Duodenal mucosa (tissue), 2 donors: ENCODE data around the gene ZNF580.

Experiments
- H3K27ac ChIP-seq: one replicate; pipeline ENCODE4 v1.7.0; 2013; ENCODE audit warnings: low read depth, low read length
- H3K27me3 ChIP-seq, 2 donors: one replicate each; pipeline ENCODE4 v1.7.0; 2013; ENCODE audit warnings: low read length in 2 of 2, control low read depth in 1 of 2; ENCODE audit not compliant: insufficient read depth in 2 of 2, control insufficient read depth in 1 of 2
- H3K36me3 ChIP-seq, 2 donors: one replicate each; pipeline ENCODE4 v1.7.0; 2013; ENCODE audit warnings: low read length in 2 of 2, control low read depth in 1 of 2; ENCODE audit not compliant: insufficient read depth in 2 of 2, control insufficient read depth in 1 of 2
- H3K4me1 ChIP-seq, 2 donors: one replicate each; pipeline ENCODE4 v1.7.0; 2013; ENCODE audit warnings: low read length in 2 of 2, control low read depth in 1 of 2; ENCODE audit not compliant: insufficient read depth in 2 of 2, control insufficient read depth in 1 of 2
- H3K4me3 ChIP-seq, 2 donors: one replicate each; pipeline ENCODE4 v1.7.0; 2013; ENCODE audit warnings: low read length in 2 of 2, low read depth in 1 of 2
- H3K9ac ChIP-seq, 2 donors: one replicate each; pipeline ENCODE4 v1.7.0; 2013; ENCODE audit warnings: low read length in 2 of 2, low read depth in 1 of 2
- H3K9me3 ChIP-seq, 2 donors: one replicate each; pipeline ENCODE4 v1.7.0; 2013; ENCODE audit warnings: low read length in 2 of 2, control low read depth in 1 of 2; ENCODE audit not compliant: control insufficient read depth in 1 of 2

ZNF580 gene

DNA sequence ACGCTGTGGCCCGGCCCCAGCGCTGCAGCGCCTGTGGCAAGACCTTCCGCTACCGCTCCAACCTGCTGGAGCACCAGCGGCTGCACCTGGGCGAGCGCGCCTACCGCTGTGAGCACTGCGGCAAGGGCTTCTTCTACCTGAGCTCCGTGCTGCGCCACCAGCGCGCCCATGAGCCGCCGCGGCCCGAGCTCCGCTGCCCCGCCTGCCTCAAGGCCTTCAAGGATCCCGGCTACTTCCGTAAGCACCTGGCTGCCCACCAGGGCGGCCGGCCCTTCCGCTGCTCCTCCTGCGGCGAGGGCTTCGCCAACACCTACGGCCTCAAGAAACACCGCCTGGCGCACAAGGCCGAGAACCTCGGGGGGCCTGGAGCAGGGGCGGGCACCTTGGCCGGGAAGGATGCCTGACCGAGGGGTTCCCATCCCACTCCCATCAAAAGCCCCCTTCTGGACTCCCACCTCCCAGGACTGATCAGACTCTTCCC, 24.4 kb upstream of the ZNF580 start:
- no peak overlapping the region for H3K27ac ChIP-seq
- H3K9ac ChIP-seq = no peak overlapping the region
- H3K4me3 ChIP-seq = no peak overlapping the region
- H3K4me1 ChIP-seq = no peaks in the 10 kb centered on the region
- peaks cover 6 to 26% of the 10 kb centered on the region in 2 donors for H3K36me3 ChIP-seq
- H3K9me3 ChIP-seq = no peaks in the 10 kb centered on the region
- H3K27me3 ChIP-seq = no peaks in the 10 kb centered on the region

DNA sequence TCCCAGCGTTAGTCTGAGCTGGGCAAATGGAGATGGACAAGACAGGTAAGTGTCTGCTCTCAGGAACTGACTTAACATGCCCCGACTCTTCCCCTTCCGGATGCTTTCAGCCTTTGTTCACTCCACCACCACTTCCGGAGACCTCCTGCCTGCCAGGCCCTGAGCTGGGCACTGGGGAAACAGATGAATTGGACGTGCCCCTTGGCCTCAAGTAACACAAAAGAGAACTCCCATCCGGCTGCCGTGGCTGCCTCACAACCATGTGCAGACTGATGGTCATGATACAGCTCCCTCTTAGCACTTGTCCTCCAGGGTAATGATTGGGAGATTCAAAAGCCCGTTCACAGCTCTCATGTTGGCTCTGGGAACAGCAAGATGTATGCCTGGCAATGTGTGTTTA, 23.4 kb upstream of the ZNF580 start:
- H3K4me3 ChIP-seq = no peak overlapping the region
- H3K27ac ChIP-seq = no peak overlapping the region
- H3K9me3 ChIP-seq = no peaks in the 10 kb centered on the region
- peaks cover 6 to 26% of the 10 kb centered on the region in 2 donors for H3K36me3 ChIP-seq
- H3K4me1 ChIP-seq = no peaks in the 10 kb centered on the region
- H3K9ac ChIP-seq = no peak overlapping the region
- no peaks in the 10 kb centered on the region for H3K27me3 ChIP-seq

DNA sequence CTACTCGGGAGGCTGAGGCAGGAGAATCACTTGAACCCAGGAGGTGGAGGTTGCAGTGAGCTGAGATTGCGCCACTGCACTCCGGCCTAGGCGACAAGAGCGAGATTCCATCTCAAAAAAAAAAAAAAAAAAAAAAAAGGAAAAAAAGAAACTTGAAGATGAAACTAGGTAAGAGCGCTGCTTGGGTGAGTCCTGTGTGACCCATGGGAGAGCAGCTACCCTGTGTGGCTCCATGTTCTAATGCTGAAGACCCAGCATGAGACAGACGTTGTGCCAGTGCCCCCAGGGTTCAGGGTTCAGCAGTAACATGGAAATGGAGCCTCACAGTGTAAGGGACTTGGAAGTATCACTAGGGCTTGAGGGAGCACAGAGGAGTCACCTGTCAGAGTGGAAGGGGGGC, 22.4 kb upstream of the ZNF580 start:
- Histone ChIP-seq H3K27ac (no peak overlapping the region), H3K36me3 (peaks cover 6 to 26% of the 10 kb centered on the region in 2 donors)

DNA sequence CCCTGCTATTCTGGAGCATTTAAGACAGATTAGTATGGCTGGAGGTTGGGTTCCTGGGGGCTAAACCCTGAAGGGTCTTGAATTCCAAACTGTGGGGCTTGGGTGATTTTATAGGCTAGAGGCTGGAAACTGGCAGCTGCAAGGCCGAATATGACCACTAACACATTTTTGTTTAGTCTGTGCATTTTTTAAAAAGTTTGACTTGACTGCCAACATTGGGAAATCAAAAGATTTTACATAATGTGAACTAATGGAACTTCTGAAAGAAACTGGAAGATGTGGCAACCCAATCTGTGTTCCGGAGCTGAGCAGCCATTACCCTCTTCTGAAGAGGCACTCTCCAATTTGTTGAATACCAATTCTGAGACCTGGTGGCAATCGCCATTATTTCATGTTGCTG, 21.5 kb upstream of the ZNF580 start:
- H3K4me3 ChIP-seq = no peak overlapping the region
- H3K9me3 ChIP-seq = no peaks in the 10 kb centered on the region
- H3K4me1 ChIP-seq = no peaks in the 10 kb centered on the region
- peaks cover 6 to 26% of the 10 kb centered on the region in 2 donors for H3K36me3 ChIP-seq
- H3K27me3 ChIP-seq = no peaks in the 10 kb centered on the region
- H3K27ac ChIP-seq = no peak overlapping the region
- H3K9ac ChIP-seq = no peak overlapping the region

More for the DNA sequence above, 22.4 kb upstream of the ZNF580 start:
- Histone ChIP-seq H3K9me3 (no peaks in the 10 kb centered on the region), H3K9ac (no peak overlapping the region), H3K4me3 (no peak overlapping the region), H3K27me3 (no peaks in the 10 kb centered on the region), H3K4me1 (no peaks in the 10 kb centered on the region)

DNA sequence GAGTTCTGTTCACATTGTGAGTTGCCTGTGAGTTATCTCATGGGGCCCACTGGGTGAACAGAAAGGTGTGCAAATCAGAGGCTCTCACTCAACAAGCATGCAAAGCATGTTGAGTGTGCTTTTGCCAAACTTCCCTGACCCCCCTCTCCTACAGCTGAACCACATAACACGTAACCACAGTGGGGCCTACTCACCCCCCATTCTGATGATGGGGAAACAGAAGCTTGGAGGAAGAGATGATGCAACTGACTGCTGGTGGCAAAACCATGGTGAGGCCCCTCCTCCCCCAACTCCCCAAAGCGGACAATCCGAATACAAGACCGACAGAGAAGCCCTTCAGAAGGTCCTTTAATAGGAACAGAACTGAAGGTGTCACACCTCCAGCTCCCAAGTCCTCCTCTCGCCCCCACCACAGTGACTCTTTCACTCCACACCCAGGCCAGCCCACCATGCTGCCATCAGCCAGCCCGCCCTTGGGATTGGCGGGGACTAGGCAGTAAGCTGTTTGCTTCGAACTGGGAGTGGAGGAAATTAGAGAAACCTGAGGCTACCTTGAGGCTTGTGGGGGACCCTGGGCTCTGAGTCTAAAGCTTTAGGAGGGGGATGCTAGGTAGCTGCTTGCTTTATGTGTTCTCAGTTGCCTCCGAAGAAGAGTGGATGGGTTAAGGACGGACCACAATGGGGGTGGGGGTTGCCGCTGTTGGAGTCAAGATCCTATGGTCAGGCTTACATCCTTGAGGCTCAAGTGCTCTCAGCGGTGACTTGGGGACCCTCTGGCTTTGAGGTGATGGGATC, 20.2 kb upstream of the ZNF580 start:
- H3K36me3 ChIP-seq = peaks cover 6 to 24% of the 10 kb centered on the region in 2 donors
- no peak overlapping the region for H3K27ac ChIP-seq
- no peak overlapping the region for H3K4me3 ChIP-seq
- no peaks in the 10 kb centered on the region for H3K9me3 ChIP-seq
- no peaks in the 10 kb centered on the region for H3K27me3 ChIP-seq
- H3K9ac ChIP-seq = no peak overlapping the region
- peaks cover 6 to 8% of the 10 kb centered on the region in 2 donors for H3K4me1 ChIP-seq

DNA sequence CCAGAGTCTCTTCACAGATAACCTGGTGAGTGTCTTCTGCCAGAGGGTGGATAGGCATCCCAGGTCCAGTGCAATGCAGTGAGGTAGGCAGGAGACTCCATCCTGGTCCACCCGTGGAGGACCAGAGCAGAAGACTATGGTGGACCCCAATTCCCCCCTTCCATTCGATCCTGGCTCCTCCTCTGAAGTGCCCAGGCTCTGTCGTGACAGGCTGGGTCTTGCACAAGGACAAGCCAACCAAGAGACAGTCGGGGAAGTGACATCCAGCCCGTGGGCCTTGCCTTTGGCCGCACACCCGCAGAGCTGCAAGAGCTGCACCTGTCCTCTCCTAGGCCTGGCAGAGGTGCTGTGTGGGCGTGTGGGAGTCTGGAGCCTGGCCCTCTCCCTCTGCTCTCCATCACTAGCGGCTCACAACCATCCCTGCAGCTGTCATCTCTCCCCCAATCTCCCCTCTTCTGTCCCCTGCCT, 19.6 kb upstream of the ZNF580 start:
- no peak overlapping the region for H3K27ac ChIP-seq
- no peaks in the 10 kb centered on the region for H3K27me3 ChIP-seq
- no peak overlapping the region for H3K4me3 ChIP-seq
- peaks cover 12 to 13% of the 10 kb centered on the region in 2 donors for H3K4me1 ChIP-seq
- no peaks in the 10 kb centered on the region for H3K9me3 ChIP-seq
- no peak overlapping the region for H3K9ac ChIP-seq
- peaks cover 6 to 19% of the 10 kb centered on the region in 2 donors for H3K36me3 ChIP-seq

DNA sequence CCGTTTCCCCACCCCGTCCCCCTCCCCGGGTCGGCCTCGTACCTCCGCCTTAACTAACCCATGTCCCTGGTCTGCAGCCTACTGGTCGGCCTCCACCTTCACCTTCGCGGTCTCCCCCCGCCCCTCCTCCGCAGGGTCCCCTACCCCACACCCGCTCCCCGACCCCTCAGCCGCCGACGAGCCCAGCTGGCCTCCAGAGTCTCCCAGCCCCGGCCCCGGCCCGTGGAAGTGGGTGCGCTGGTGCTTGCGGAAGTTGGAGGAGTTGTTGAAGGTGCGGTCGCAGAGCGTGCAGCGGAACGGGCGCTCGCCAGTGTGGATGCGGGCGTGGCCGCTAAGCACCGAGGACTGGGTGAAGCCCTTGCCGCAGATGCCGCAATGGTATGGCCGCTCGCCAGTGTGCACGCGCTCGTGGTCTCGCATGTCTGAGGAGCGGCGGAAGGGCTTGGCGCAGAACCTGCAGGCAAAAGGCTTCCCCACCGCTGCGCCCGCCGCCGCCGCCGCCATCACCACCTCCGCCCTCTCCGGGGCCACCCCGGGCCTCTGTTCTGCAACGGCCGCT, 19.1 kb upstream of the ZNF580 start:
- no peak overlapping the region for H3K9ac ChIP-seq
- peaks cover 6 to 14% of the 10 kb centered on the region in 2 donors for H3K36me3 ChIP-seq

DNA sequence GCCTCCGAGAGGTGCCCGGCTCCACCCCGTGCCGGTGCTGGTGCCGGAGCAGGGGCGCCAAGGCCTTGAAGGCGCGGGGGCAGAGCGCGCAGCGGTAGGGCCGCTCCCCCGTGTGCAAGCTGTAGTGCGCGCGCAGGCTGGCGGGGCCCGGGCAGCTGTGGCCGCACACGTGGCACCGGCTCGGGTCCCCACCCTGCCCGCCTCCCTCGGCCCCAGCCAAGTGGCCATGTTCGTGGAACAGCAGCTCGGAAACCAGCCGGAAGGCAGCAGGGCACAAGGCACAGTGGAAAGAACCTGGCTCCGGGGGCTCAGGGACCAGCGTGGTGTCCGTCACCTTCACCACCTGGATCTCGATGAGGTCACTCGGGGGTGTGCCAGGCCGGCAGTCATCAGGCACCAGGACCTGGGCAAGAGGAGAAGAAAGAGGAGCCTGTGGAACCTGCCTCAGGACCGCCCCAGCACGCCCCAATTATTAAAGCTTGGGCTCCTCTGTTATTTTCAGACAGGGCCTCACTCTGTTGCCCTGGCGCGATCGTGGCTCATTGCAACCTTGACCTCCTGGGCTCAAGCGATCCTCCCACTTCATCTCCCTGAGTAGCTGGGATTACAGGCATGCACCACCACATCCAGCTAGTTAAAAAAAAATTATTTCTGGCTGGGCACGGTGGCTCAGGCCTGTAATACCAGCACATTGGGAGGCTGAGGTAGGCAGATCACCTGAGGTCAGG, 18.4 kb upstream of the ZNF580 start:
- Histone ChIP-seq H3K9me3 (no peaks in the 10 kb centered on the region), H3K4me3 (no peak overlapping the region), H3K4me1 (peaks cover 14 to 19% of the 10 kb centered on the region in 2 donors), H3K27ac (no peak overlapping the region), H3K9ac (no peak overlapping the region), H3K27me3 (no peaks in the 10 kb centered on the region), H3K36me3 (peaks cover 3 to 10% of the 10 kb centered on the region in 2 donors)

More for the DNA sequence above, 19.1 kb upstream of the ZNF580 start:
- no peak overlapping the region for H3K4me3 ChIP-seq
- H3K27me3 ChIP-seq = no peaks in the 10 kb centered on the region
- H3K27ac ChIP-seq = no peak overlapping the region
- H3K4me1 ChIP-seq = peaks cover 14 to 17% of the 10 kb centered on the region in 2 donors
- no peaks in the 10 kb centered on the region for H3K9me3 ChIP-seq

DNA sequence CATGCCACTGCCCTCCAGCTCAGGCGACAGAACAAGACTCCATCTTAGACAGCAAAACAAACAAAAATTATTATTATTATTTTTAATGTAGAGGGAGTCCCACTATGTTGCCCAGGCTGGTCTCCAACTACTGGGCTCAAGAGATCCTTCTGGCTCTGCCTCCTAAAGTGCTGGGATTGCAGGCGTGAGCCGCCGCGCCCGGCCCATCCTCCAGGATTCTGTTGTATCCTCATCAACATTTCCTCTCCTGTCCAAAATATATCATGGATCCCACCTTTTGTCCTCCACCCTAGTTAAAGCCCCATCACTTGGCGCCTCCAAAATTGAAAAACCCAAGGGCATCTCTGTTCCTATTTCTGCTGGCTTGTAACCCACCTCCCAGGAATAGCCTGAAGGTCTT, 17.7 kb upstream of the ZNF580 start:
- Histone ChIP-seq H3K4me3 (no peak overlapping the region), H3K9ac (no peak overlapping the region), H3K9me3 (no peaks in the 10 kb centered on the region), H3K4me1 (peaks cover 14 to 19% of the 10 kb centered on the region in 2 donors), H3K27ac (no peak overlapping the region), H3K27me3 (no peaks in the 10 kb centered on the region), H3K36me3 (peaks cover 0 to 9% of the 10 kb centered on the region in 2 donors)

DNA sequence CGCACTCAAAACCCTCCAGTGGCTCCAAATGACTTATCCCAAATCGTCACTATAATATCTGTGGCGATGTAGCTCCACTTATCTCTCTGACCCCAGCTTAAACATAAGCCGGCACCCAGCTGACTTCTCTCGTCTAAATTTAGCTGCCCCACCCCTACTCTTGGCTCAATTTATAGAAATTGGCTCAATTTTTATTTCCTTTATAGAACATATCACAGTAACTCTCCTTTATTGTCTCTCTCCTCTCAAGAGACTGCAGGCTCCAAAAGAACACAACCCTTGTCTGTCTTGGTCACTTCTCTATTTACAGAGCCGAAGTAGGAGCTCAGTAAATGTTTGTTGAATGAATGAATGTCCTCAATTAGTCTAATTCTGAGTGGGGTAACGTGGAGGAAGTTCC, 17.2 kb upstream of the ZNF580 start:
- Histone ChIP-seq H3K27ac (no peak overlapping the region), H3K9ac (peak overlapping the region in 1 of 2 donors; percentile 59), H3K36me3 (peaks cover 0 to 9% of the 10 kb centered on the region in 2 donors), H3K4me3 (peak overlapping the region; percentile 10 to 52), H3K4me1 (peaks cover 14 to 19% of the 10 kb centered on the region in 2 donors), H3K9me3 (no peaks in the 10 kb centered on the region), H3K27me3 (no peaks in the 10 kb centered on the region)
